ENCODE measurements around the gene TRAF3IP3. TPM values are rescaled to one million over a fixed set of nuclear protein-coding genes. Genes with fewer than 3 reads are reported as not detected.

TRAF3IP3 gene
- total and polyA plus RNA-seq, 2 donors (not counting 3 experiments of a cell fraction or from before 2014, with no cell fraction given): not detected

DNA sequence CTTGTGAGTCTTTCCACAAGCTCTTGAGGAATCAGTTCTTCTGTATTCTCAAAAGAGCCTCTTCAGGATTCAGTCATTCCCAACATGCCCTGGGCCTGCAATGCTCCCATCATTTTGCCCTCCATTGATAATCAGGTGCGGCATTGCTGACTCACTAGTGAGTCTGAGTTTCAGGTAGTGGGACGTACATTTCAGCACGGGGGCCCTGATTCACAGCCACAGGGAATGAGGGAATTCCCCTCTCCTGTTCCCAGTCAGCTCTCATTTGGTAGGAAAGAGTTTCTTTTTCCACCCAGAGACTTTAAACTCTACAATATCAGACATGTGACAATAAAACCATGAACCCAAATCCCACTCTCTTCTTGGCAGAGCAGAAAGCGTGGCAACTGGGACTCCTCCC is 53.8 kb downstream of the TRAF3IP3 start:
- CTCF ChIA-PET: interaction anchor here (8.7 kb wide), 1 partner anchor 12 kb away, joined by 109 read pairs; no protein-coding TSS in a partner anchor
- no peaks in the 10 kb centered on the region for H4K20me1 ChIP-seq (replicated peaks; ENCODE audit: control insufficient read depth, extremely low read depth, insufficient read depth, low read length)
- dilution Hi-C loops (cut with MboI; ENCODE audit: extremely low pct_ligation_motif_present, low sequenced_read_pairs) (no loop called here), intact Hi-C loops (cut with micrococcal nuclease) (no loop called here)
- no peak overlapping the region for H3K9ac ChIP-seq (replicated peaks; ENCODE audit: extremely low read depth, insufficient read depth, low read length)
- TF ChIP-seq FOS (IDR thresholded peaks at IDR 0.05; ENCODE audit: borderline replicate concordance, insufficient read depth, low read length): no peak
- TF ChIP-seq, protein P1, sequence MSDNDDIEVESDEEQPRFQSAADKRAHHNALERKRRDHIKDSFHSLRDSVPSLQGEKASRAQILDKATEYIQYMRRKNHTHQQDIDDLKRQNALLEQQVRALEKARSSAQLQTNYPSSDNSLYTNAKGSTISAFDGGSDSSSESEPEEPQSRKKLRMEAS (IDR thresholded peaks at IDR 0.05; ENCODE audit: insufficient read depth, insufficient read length): no peak
- TF ChIP-seq, protein P2, sequence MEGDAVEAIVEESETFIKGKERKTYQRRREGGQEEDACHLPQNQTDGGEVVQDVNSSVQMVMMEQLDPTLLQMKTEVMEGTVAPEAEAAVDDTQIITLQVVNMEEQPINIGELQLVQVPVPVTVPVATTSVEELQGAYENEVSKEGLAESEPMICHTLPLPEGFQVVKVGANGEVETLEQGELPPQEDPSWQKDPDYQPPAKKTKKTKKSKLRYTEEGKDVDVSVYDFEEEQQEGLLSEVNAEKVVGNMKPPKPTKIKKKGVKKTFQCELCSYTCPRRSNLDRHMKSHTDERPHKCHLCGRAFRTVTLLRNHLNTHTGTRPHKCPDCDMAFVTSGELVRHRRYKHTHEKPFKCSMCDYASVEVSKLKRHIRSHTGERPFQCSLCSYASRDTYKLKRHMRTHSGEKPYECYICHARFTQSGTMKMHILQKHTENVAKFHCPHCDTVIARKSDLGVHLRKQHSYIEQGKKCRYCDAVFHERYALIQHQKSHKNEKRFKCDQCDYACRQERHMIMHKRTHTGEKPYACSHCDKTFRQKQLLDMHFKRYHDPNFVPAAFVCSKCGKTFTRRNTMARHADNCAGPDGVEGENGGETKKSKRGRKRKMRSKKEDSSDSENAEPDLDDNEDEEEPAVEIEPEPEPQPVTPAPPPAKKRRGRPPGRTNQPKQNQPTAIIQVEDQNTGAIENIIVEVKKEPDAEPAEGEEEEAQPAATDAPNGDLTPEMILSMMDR (IDR thresholded peaks at IDR 0.05; ENCODE audit: extremely low read depth in 1 of 2, insufficient read depth in 1 of 2, low read depth in 1 of 2, low read length in 2 of 2): no peak
- TF ChIP-seq MYC (IDR thresholded peaks at IDR 0.05; ENCODE audit: low read depth, low read length): no peak
- no peak for TF ChIP-seq POLR2AphosphoS5 (IDR thresholded peaks at IDR 0.05; ENCODE audit: insufficient read depth, low read depth, low read length)
- TF ChIP-seq POLR2A (IDR thresholded peaks at IDR 0.05; ENCODE audit: low read depth, low read length): no peak
- no peak for TF ChIP-seq EZH2 (IDR thresholded peaks at IDR 0.05; ENCODE audit: borderline replicate concordance, low read depth, low read length, severe bottlenecking)
- no peak for TF ChIP-seq JUN (IDR thresholded peaks at IDR 0.05; ENCODE audit: borderline replicate concordance, insufficient read depth, insufficient read length, low read depth)
- TF ChIP-seq GATA2 (IDR thresholded peaks at IDR 0.05; ENCODE audit: insufficient read depth, insufficient read length, low read depth, low read length): no peak
- FAIRE-seq (no peak), DNase-seq (ENCODE audit: low read depth, low spot score) (no peak)
- no peak overlapping the region for H3K4me3 ChIP-seq (replicated peaks in 1 of 3; ENCODE audit: insufficient read depth in 1 of 3, low read depth in 1 of 3, low read length in 3 of 3)
- no peaks in the 10 kb centered on the region for H3K79me2 ChIP-seq (ENCODE audit: control insufficient read depth, insufficient read depth, low read length)
- POLR2A ChIA-PET: interaction anchor here (2.2 kb wide), 1 partner anchor 14 kb away, joined by 18 read pairs; no protein-coding TSS in a partner anchor
- H2AFZ ChIP-seq (ENCODE audit: low read depth, low read length): no peak overlapping the region
- H3K4me1 ChIP-seq (ENCODE audit: control insufficient read depth, extremely low read depth, insufficient read depth, low read length): peaks cover 21% of the 10 kb centered on the region
- no peaks in the 10 kb centered on the region for H3K36me3 ChIP-seq (ENCODE audit: control insufficient read depth in 2 of 2, extremely low read depth in 1 of 2, insufficient read depth in 2 of 2, low read length in 2 of 2)
- H3K9me1 ChIP-seq (replicated peaks; ENCODE audit: control insufficient read depth, extremely low read depth, insufficient read depth, low read length): no peaks in the 10 kb centered on the region
- BruUV-seq (replicated peaks): no TSS peak
- H3K4me2 ChIP-seq (ENCODE audit: insufficient read depth, low read length): no peak overlapping the region
- no peaks in the 10 kb centered on the region for H3K27me3 ChIP-seq (ENCODE audit: control insufficient read depth in 2 of 2, insufficient read depth in 2 of 2, low read length in 2 of 2)
- H3K27ac ChIP-seq (ENCODE audit: insufficient read depth, low read depth, low read length): no peak overlapping the region
- no peaks in the 10 kb centered on the region for H3K9me3 ChIP-seq (replicated peaks; ENCODE audit: control insufficient read depth, insufficient read depth, low read length)
